K562 (cell line): Measurements from ENCODE around the gene MRPS18B. TPM values are rescaled to one million over a fixed set of nuclear protein-coding genes. Genes with fewer than 3 reads are reported as not detected.

Source experiments
- ATAC-seq: fragments of 200-7000 bp; cut with Tn5 transposase; 3 replicates; pipeline ENCODE4 v1.9.1; 2020; ENCODE audit warnings: moderate library complexity
- BruUV-seq: library from RNA; stranded (reverse); fragments of 400-500 nt; replicated peaks from 2 replicates; lab custom pipeline; 2021; lab: Mats Ljungman, UMichigan
- CTCF ChIA-PET: fragments of 300-600 bp; formaldehyde crosslinking; extraction: SDS; loops from one replicate; lab custom pipeline; 2021; ENCODE audit warnings: low intra/inter-chr PET ratio; lab: Yijun Ruan, JAX
- POLR2A ChIA-PET: fragments of 300-600, 350-650 bp; sonication (Branson Sonifier 250); formaldehyde crosslinking; extraction: SDS; loops from one replicate; lab custom pipeline; 2021; ENCODE audit warnings: antibody characterized with exemption, inconsistent platforms; lab: Yijun Ruan, JAX
- DNase-seq, 4 experiments: peaks; one replicate each; pipeline versions ENCODE4 v3.0.0 to v3.0.0-alpha.2; 2011 to 2018; ENCODE audit warnings: low spot score in 3 of 4, mixed read lengths in 3 of 4; ENCODE audit errors: extremely low read depth in 1 of 4
- FAIRE-seq: peaks from 2 replicates; lab custom pipeline; 2011; peaks lifted over from hg19 to GRCh38; lab: Jason Lieb, UNC
- H2AFZ ChIP-seq: 2 replicates; pipeline ENCODE4 v1.6.0; 2011; ENCODE audit warnings: low read depth, low read length, control low read depth, inconsistent platforms
- H3K27ac ChIP-seq: fragments of 200-600 bp; 3 replicates; pipeline ENCODE4 v1.8.0; 2011; ENCODE audit warnings: low read depth, mild to moderate bottlenecking, control low read depth, inconsistent platforms, low read length, moderate library complexity, mixed read lengths; ENCODE audit errors: extremely low read depth
- H3K27me3 ChIP-seq, 2 experiments: fragments of 300-600 bp in 1 of 2; 2 replicates in 1 of 2; 3 replicates in 1 of 2; pipeline versions ENCODE4 v1.6.0 to v1.8.0; 2011; ENCODE audit warnings: inconsistent platforms in 2 of 2, low read length in 2 of 2, mild to moderate bottlenecking in 1 of 2, mixed read lengths in 1 of 2, moderate library complexity in 1 of 2; ENCODE audit not compliant: control insufficient read depth in 2 of 2, insufficient read depth in 2 of 2
- H3K36me3 ChIP-seq: fragments of 300-600 bp; 3 replicates; pipeline ENCODE4 v1.8.0; 2011; ENCODE audit warnings: mild to moderate bottlenecking, low read length, inconsistent platforms; ENCODE audit not compliant: control insufficient read depth, insufficient read depth
- H3K4me1 ChIP-seq, 2 experiments: fragments of 200-600 bp in 1 of 2; replicated peaks in 1 of 2; 2 replicates in 1 of 2; 3 replicates in 1 of 2; pipeline versions ENCODE4 v1.5.1 to v1.8.0; 2011; ENCODE audit warnings: inconsistent platforms in 2 of 2, low read length in 2 of 2, mild to moderate bottlenecking in 1 of 2, mixed read lengths in 1 of 2, moderate library complexity in 1 of 2; ENCODE audit not compliant: control insufficient read depth in 2 of 2, insufficient read depth in 2 of 2
- H3K4me2 ChIP-seq: 2 replicates; pipeline ENCODE4 v1.6.1; 2011; ENCODE audit warnings: low read length, control low read depth, inconsistent platforms, mixed read lengths; ENCODE audit not compliant: insufficient read depth
- H3K4me3 ChIP-seq: fragments of 200-600 bp; sonication (generic), shearing (Covaris generic); 2 replicates; pipeline ENCODE4 v1.5.1; 2016; ENCODE audit warnings: control low read depth, inconsistent platforms
- H3K79me2 ChIP-seq: fragments of 200-600 bp; 3 replicates; pipeline ENCODE4 v1.8.0; 2011; ENCODE audit warnings: low read length, inconsistent platforms; ENCODE audit not compliant: control insufficient read depth, insufficient read depth
- H3K9ac ChIP-seq, 2 experiments: 2 replicates each; pipeline versions ENCODE4 v1.6.0 to v1.6.1; 2011; ENCODE audit warnings: low read depth in 2 of 2, low read length in 2 of 2, control low read depth in 1 of 2, inconsistent platforms in 1 of 2, mild to moderate bottlenecking in 1 of 2, mixed read lengths in 1 of 2; ENCODE audit not compliant: insufficient read depth in 1 of 2
- H3K9me1 ChIP-seq: one replicate; pipeline ENCODE4 v1.6.0; 2011; ENCODE audit warnings: inconsistent platforms, mild to moderate bottlenecking, low read length, moderate library complexity; ENCODE audit not compliant: control insufficient read depth, insufficient read depth
- H3K9me3 ChIP-seq: replicated peaks from 2 replicates; pipeline ENCODE4 v1.5.1; 2011; ENCODE audit warnings: low read depth, low read length, inconsistent platforms; ENCODE audit not compliant: control insufficient read depth, insufficient read depth
- H4K20me1 ChIP-seq: replicated peaks from 2 replicates; pipeline ENCODE4 v1.6.1; 2011; ENCODE audit warnings: low read length, inconsistent platforms, mixed read lengths; ENCODE audit not compliant: control insufficient read depth, insufficient read depth
- ATF3 ChIP-seq, 2 experiments: fragments of 450-650 bp in 1 of 2; sonication (generic) in 1 of 2; formaldehyde crosslinking in 1 of 2; IDR thresholded peaks in 1 of 2; conservative IDR thresholded peaks in 1 of 2; 2 replicates each; pipeline versions ENCODE4 v1.6.1 to v1.8.1; 2016 to 2023; ENCODE audit warnings: mild to moderate bottlenecking in 2 of 2, moderate library complexity in 2 of 2, inconsistent platforms in 1 of 2, missing genetic modification reagents in 1 of 2
- CHD4 ChIP-seq: fragments of 200-600 bp; sonication (generic); IDR thresholded peaks from 3 replicates; pipeline ENCODE4 v1.6.1; 2012; ENCODE audit warnings: low read depth, mild to moderate bottlenecking, mixed read lengths, low read length, inconsistent platforms; ENCODE audit not compliant: insufficient read depth, insufficient replicate concordance, poor library complexity, severe bottlenecking
- HMBOX1 ChIP-seq: sonication (generic); IDR thresholded peaks from 2 replicates; pipeline ENCODE4 v1.6.1; 2016
- NR4A1 ChIP-seq, 2 experiments: fragments of 250-450 bp in 1 of 2; fragments of 450-650 bp in 1 of 2; sonication (Bioruptor Pico) in 1 of 2; IDR thresholded peaks; 2 replicates each; pipeline versions ENCODE4 v1.4.0 to v1.6.1; 2016 to 2020; ENCODE audit warnings: mild to moderate bottlenecking in 2 of 2, missing compliant biosample characterization in 1 of 2, missing genetic modification characterization in 1 of 2, moderate library complexity in 1 of 2
- PHB2 ChIP-seq: fragments of 450-650 bp; IDR thresholded peaks from 2 replicates; pipeline ENCODE4 v1.6.1; 2017; ENCODE audit warnings: low read depth
- PURB ChIP-seq: sonication (generic); formaldehyde crosslinking; IDR thresholded peaks from 2 replicates; pipeline ENCODE4 v1.9.0; 2021; ENCODE audit warnings: low read depth, mild to moderate bottlenecking, missing genetic modification reagents
- TCFL5 ChIP-seq: fragments of 250-450 bp; sonication (Bioruptor Pico); conservative IDR thresholded peaks from 2 replicates; pipeline ENCODE4 v1.6.1; 2021; ENCODE audit warnings: mild to moderate bottlenecking, moderate library complexity, matching md5 sums
- TGIF2 ChIP-seq: sonication (generic); formaldehyde crosslinking; IDR thresholded peaks from 2 replicates; pipeline ENCODE4 v1.8.1; 2022; ENCODE audit warnings: mild to moderate bottlenecking, missing genetic modification reagents, moderate library complexity
- TRIM28 ChIP-seq: fragments of 450-650 bp; IDR thresholded peaks from 2 replicates; pipeline ENCODE4 v1.6.1; 2017
- ZBTB33 ChIP-seq: sonication (generic); formaldehyde crosslinking; IDR thresholded peaks from 2 replicates; pipeline ENCODE4 v1.8.1; 2023; ENCODE audit warnings: mild to moderate bottlenecking, missing genetic modification reagents
- ZEB2 ChIP-seq: fragments of 450-650 bp; IDR thresholded peaks from 2 replicates; pipeline ENCODE4 v1.6.1; 2016
- ZNF140 ChIP-seq: fragments of 250-450 bp; sonication (Bioruptor Pico); IDR thresholded peaks from 2 replicates; pipeline ENCODE4 v1.8.0; 2021; ENCODE audit warnings: moderate library complexity, mild to moderate bottlenecking, inconsistent platforms
- ZNF232 ChIP-seq: sonication (generic); formaldehyde crosslinking; IDR thresholded peaks from 2 replicates; pipeline ENCODE4 v1.8.0; 2022; ENCODE audit warnings: mild to moderate bottlenecking, missing genetic modification reagents
- ZNF3 ChIP-seq: fragments of 250-450 bp; sonication (Bioruptor Pico); IDR thresholded peaks from 2 replicates; pipeline ENCODE4 v1.5.0; 2021; ENCODE audit warnings: mild to moderate bottlenecking, moderate library complexity
- ZNF740 ChIP-seq, 3 experiments: fragments of 200-800 bp in 1 of 3; sonication (Bioruptor generic) in 1 of 3; sonication (generic) in 1 of 3; formaldehyde crosslinking in 1 of 3; IDR thresholded peaks; 2 replicates each; pipeline versions ENCODE4 v1.6.1 to v1.8.0; 2016 to 2022; ENCODE audit warnings: mild to moderate bottlenecking in 2 of 3, missing compliant biosample characterization in 2 of 3, missing genetic modification characterization in 2 of 3, missing genetic modification reagents in 1 of 3
- ZNF79 ChIP-seq: fragments of 250-450 bp; sonication (Bioruptor Pico); IDR thresholded peaks from 2 replicates; pipeline ENCODE4 v1.4.0; 2020; ENCODE audit warnings: low read depth, mild to moderate bottlenecking, moderate library complexity
- WGBS: fragments of 100-300 bp; shearing (Covaris generic); methylation state at CpG from one replicate; pipeline ENCODE4 v1.1.6; 2016; ENCODE audit warnings: low coverage, mixed read lengths; ENCODE audit not compliant: insufficient coverage; ENCODE audit errors: missing lambda C conversion rate; 5-methylcytosine and 5-hydroxymethylcytosine counted together
- in situ Hi-C: fragments of 300-500 bp; cut with MboI; formaldehyde crosslinking; loops from 4 replicates; pipeline ENCODE4 v1.15.0; 2018; ENCODE audit warnings: inconsistent platforms, mixed read lengths
- intact Hi-C: fragments of 100-400 bp; cut with micrococcal nuclease; formaldehyde crosslinking; loops from 2 replicates; pipeline ENCODE4 v1.14.2; 2022
- polyA plus RNA-seq, 8 experiments: library from polyadenylated mRNA; depleted of rRNA in 4 of 8; stranded (reverse) in 5 of 8; unstranded in 3 of 8; fragments of >200 nt; fragmentation: Nextera tagmentation in 2 of 8; fragmentation: Illumina TruSeq in 1 of 8; extraction: Ambion mirVana in 2 of 8; extraction: Trizol in 1 of 8; gene quantifications; 2 replicates each; pipeline versions ENCODE4 v1.2.1 to v1.2.3, GENCODE V29; 2011 to 2014; ENCODE audit warnings: inconsistent platforms in 1 of 8, missing spikeins in 1 of 8
- total RNA-seq, 7 experiments: library from RNA; depleted of rRNA in 6 of 7; stranded (reverse); fragments of >200 nt in 6 of 7; fragmentation: Illumina TruSeq in 2 of 7; extraction: Trizol in 2 of 7; gene quantifications; 2 replicates each; pipeline versions ENCODE4 v1.2.1 to v1.2.3, GENCODE V29; 2011 to 2021; ENCODE audit warnings: low replicate concordance in 1 of 7

MRPS18B gene
- total and polyA plus RNA-seq, 9 of the 15 experiments (the other 6 are each of a cell fraction or from before 2014, with no cell fraction given), result 132 to 383 (median 178) TPM

- CTCF ChIA-PET, result no interaction called here
- peaks cover 63% of the 10 kb centered on the region for H3K79me2 ChIP-seq
- in situ Hi-C loops, result no loop called here
- TF ChIP-seq TCFL5 (CRISPR knock-in tag) (no peak), HMBOX1 (peak; percentile 62; the same call in 1 of the 2 replicates), ZBTB33 (CRISPR knock-in tag) (peak; percentile 18; the same call in 1 of the 2 replicates), CHD4 (no peak), ATF3 (IDR thresholded peaks at IDR 0.05) (no peak), ATF3 (CRISPR knock-in tag; conservative IDR thresholded peaks at IDR 0.05) (0 out of 2 replicates have a peak, but pooled peaks have one; percentile 3), NR4A1 (CRISPR knock-in tag; IDR thresholded peaks at IDR 0.05) (no peak), NR4A1 (tag; IDR thresholded peaks at IDR 0.05) (no peak), TRIM28 (no peak), ZNF740 (CRISPR knock-in tag; IDR thresholded peaks at IDR 0.05) (no peak), ZNF740 (tag; IDR thresholded peaks at IDR 0.05) (0 out of 4 replicates have a peak, but pooled peaks of 1 of the 2 experiments have one; percentile 7), PURB (CRISPR knock-in tag) (no peak), TGIF2 (no peak), ZNF140 (no peak), PHB2 (no peak), ZNF232 (no peak; the same call in 1 of the 2 replicates), ZNF79 (CRISPR knock-in tag) (no peak), ZEB2 (0 out of 2 replicates have a peak, but pooled peaks have one; percentile 2), ZNF3 (CRISPR knock-in tag) (no peak)
Observed at GRCh38 chr6:30618270-30618797, 694 bp downstream of the MRPS18B start.

More at GRCh38 chr6:30618270-30618797, 694 bp downstream of the MRPS18B start:
- Histone ChIP-seq H3K4me3 (peak overlapping the region; percentile 61), H3K36me3 (peaks cover 73% of the 10 kb centered on the region), H3K27me3 (no peaks in the 10 kb centered on the region), H3K9me3 (no peaks in the 10 kb centered on the region), H3K9ac (peak overlapping the region; percentile 92 to 99), H3K27ac (peak overlapping the region; percentile 99), H2AFZ (peak overlapping the region; percentile 97), H3K9me1 (no peaks in the 10 kb centered on the region), H3K4me1 (peaks cover 4 to 17% of the 10 kb centered on the region in 2 experiments; a peak in 4 of 5 replicates), H4K20me1 (peaks cover 8% of the 10 kb centered on the region; the same call in 1 of the 2 replicates), H3K4me2 (peak overlapping the region; percentile 97)
- POLR2A ChIA-PET, result interaction anchor here (0.6 to 1.8 kb wide), 18 partner anchors 8 to 1531 kb away, joined by 3 to 8 read pairs (median 4); partner anchors contain the start of genes ATAT1, C6orf136 and NRM
- BruUV-seq, result no TSS peak
- DNase-seq, result peak in 2 of 4 experiments; percentile 46 to 48
- intact Hi-C loops, result loop anchor here (5.0 kb wide), 1 partner anchor 209 kb away; no protein-coding TSS in a partner anchor
- ATAC-seq, result no peak
- FAIRE-seq, result no peak
- WGBS, result 0% methylated on average over 8 of the region's 8 CpGs
